GM12878 (cell line): Measurements from ENCODE around the gene GRK2. TPM values are rescaled to one million over a fixed set of nuclear protein-coding genes. Genes with fewer than 3 reads are reported as not detected.
A peak's percentile ranks its signal among the peaks of the same experiment; 100 is the strongest.

Experiments
- ASH2L ChIP-seq: fragments of 300-600, 200-600 bp; sonication (generic); IDR thresholded peaks from 2 replicates; pipeline ENCODE4 v1.6.1; 2017; ENCODE audit warnings: low read depth, mild to moderate bottlenecking, borderline replicate concordance
- BCL11A ChIP-seq: IDR thresholded peaks from 2 replicates; pipeline ENCODE4 v1.6.1; 2011; ENCODE audit warnings: low read depth, low read length
- BCL3 ChIP-seq: IDR thresholded peaks from 2 replicates; pipeline ENCODE4 v1.6.1; 2011; ENCODE audit warnings: borderline replicate concordance, low read depth, mild to moderate bottlenecking, moderate library complexity, low read length; ENCODE audit not compliant: insufficient read depth, poor library complexity, severe bottlenecking
- CTCF ChIP-seq, 3 experiments: IDR thresholded peaks in 2 of 3; conservative IDR thresholded peaks in 1 of 3; 2 replicates each; pipeline ENCODE4 v1.5.1; 2011; ENCODE audit warnings: low read depth in 3 of 3, low read length in 3 of 3, mild to moderate bottlenecking in 3 of 3, control low read depth in 2 of 3, moderate library complexity in 2 of 3, inconsistent platforms in 1 of 3, mixed read lengths in 1 of 3; ENCODE audit not compliant: control insufficient read depth in 2 of 3, insufficient read depth in 1 of 3; ENCODE audit errors: extremely low read depth in 1 of 3
- EZH2 ChIP-seq: IDR thresholded peaks from 2 replicates; pipeline ENCODE4 v1.6.1; 2012; ENCODE audit warnings: low read depth, mild to moderate bottlenecking, control low read depth, inconsistent platforms, low read length, borderline replicate concordance; ENCODE audit not compliant: control insufficient read depth
- FOXK2 ChIP-seq: fragments of 450-650 bp; IDR thresholded peaks from 2 replicates; pipeline ENCODE4 v1.6.1; 2017; ENCODE audit warnings: mild to moderate bottlenecking, moderate library complexity
- HCFC1 ChIP-seq: fragments of 150-350 bp; IDR thresholded peaks from 2 replicates; pipeline ENCODE4 v1.6.1; 2014; ENCODE audit warnings: low read length
- IRF3 ChIP-seq: fragments of 450-650 bp; IDR thresholded peaks from 2 replicates; pipeline ENCODE4 v1.6.1; 2014; ENCODE audit warnings: mild to moderate bottlenecking
- IRF4 ChIP-seq: IDR thresholded peaks from 2 replicates; pipeline ENCODE4 v1.6.1; 2011; ENCODE audit warnings: low read depth, low read length
- MYC ChIP-seq: IDR thresholded peaks from 2 replicates; pipeline ENCODE4 v1.6.1; 2011; ENCODE audit warnings: mild to moderate bottlenecking, low read length, moderate library complexity, inconsistent platforms; ENCODE audit not compliant: insufficient read depth, insufficient replicate concordance, insufficient read length, severe bottlenecking
- NFYB ChIP-seq: IDR thresholded peaks from 2 replicates; pipeline ENCODE4 v1.6.1; 2011; ENCODE audit warnings: low read depth, mild to moderate bottlenecking, low read length, improper control_type of control experiment, moderate library complexity; ENCODE audit not compliant: insufficient read depth
- PBX3 ChIP-seq: IDR thresholded peaks from 2 replicates; pipeline ENCODE4 v1.6.1; 2011; ENCODE audit warnings: mild to moderate bottlenecking, low read depth, low read length, moderate library complexity; ENCODE audit not compliant: insufficient replicate concordance
- POLR2AphosphoS5 ChIP-seq: IDR thresholded peaks from 2 replicates; pipeline ENCODE4 v1.6.1; 2011; ENCODE audit warnings: mild to moderate bottlenecking, low read length, inconsistent platforms
- POU2F2 ChIP-seq: IDR thresholded peaks from 3 replicates; pipeline ENCODE4 v1.6.1; 2011; ENCODE audit warnings: low read depth, mild to moderate bottlenecking, low read length, borderline replicate concordance
- SMARCA5 ChIP-seq: fragments of 450-650 bp; IDR thresholded peaks from 2 replicates; pipeline ENCODE4 v1.6.1; 2017; ENCODE audit warnings: mild to moderate bottlenecking
- SP1 ChIP-seq: IDR thresholded peaks from one replicate; pipeline ENCODE4 v1.6.1; 2011; ENCODE audit warnings: low read depth, low read length
- SRF ChIP-seq, 2 experiments: IDR thresholded peaks; 2 replicates each; pipeline ENCODE4 v1.6.1; 2011; ENCODE audit warnings: low read depth in 2 of 2, low read length in 2 of 2, mild to moderate bottlenecking in 1 of 2, moderate library complexity in 1 of 2
- USF2 ChIP-seq: IDR thresholded peaks from 2 replicates; pipeline ENCODE4 v1.6.1; 2011; ENCODE audit warnings: low read depth, low read length, improper control_type of control experiment, borderline replicate concordance
- ZNF207 ChIP-seq: fragments of 450-650 bp; IDR thresholded peaks from 2 replicates; pipeline ENCODE4 v1.6.1; 2014; ENCODE audit warnings: antibody characterized with exemption, mild to moderate bottlenecking, borderline replicate concordance
- polyA plus RNA-seq, 11 experiments: library from polyadenylated mRNA; depleted of rRNA in 4 of 11; unstranded in 6 of 11; stranded (reverse) in 5 of 11; fragments of >200 nt; fragmentation: Nextera tagmentation in 4 of 11; fragmentation: Illumina TruSeq in 1 of 11; extraction: Ambion mirVana in 4 of 11; extraction: Trizol in 1 of 11; gene quantifications; 1 replicate in 1 of 11; 2 replicates in 10 of 11; pipeline versions ENCODE4 v1.2.1 to v1.2.3, GENCODE V29; 2011 to 2016; ENCODE audit warnings: inconsistent platforms in 2 of 11, missing spikeins in 2 of 11, low read depth in 1 of 11
- total RNA-seq, 4 experiments: library from RNA; depleted of rRNA in 3 of 4; stranded (reverse); fragments of >200 nt in 3 of 4; fragmentation: Illumina TruSeq in 1 of 4; extraction: Trizol in 1 of 4; gene quantifications; 2 replicates each; pipeline versions ENCODE4 v1.2.1 to v1.2.3, GENCODE V29; 2013 to 2021
- TF ChIP-seq, protein P1 (sequence below): fragments of 450-650 bp; formaldehyde crosslinking; IDR thresholded peaks from 2 replicates; pipeline ENCODE4 v1.5.0; 2022; ENCODE audit warnings: mild to moderate bottlenecking, missing genetic modification characterization

The GRK2 gene
- total and polyA plus RNA-seq, 10 of the 15 experiments (the other 5 are each of a cell fraction or from before 2014, with no cell fraction given), result 1.0 to 160 (median 66.1) TPM

- TF ChIP-seq POU2F2 (no peak), SP1 (no peak), IRF3 (no peak), FOXK2 (no peak), BCL3 (no peak), IRF4 (no peak), MYC (peak; percentile 36), SRF (IDR thresholded peaks at IDR 0.05; ENCODE audit: low read depth in 2 of 2, low read length in 2 of 2) (no peak), ZNF207 (no peak), NFYB (no peak), ASH2L (no peak), USF2 (no peak), SMARCA5 (peak; percentile 6; the same call in 1 of the 2 replicates), POLR2AphosphoS5 (0 out of 2 replicates have a peak, but pooled peaks have one; percentile 54), PBX3 (no peak), BCL11A (peak; percentile 11; the same call in 1 of the 2 replicates), EZH2 (no peak), HCFC1 (no peak), CTCF (IDR thresholded peaks at IDR 0.05 in 2 of 3, conservative IDR thresholded peaks at IDR 0.05 in 1 of 3; ENCODE audit: control insufficient read depth in 2 of 3, extremely low read depth in 1 of 3, insufficient read depth in 1 of 3, low read depth in 3 of 3, low read length in 3 of 3) (peak; percentile 22 to 56 (median 40); a peak in 5 of 6 replicates)
- TF ChIP-seq, protein P1, sequence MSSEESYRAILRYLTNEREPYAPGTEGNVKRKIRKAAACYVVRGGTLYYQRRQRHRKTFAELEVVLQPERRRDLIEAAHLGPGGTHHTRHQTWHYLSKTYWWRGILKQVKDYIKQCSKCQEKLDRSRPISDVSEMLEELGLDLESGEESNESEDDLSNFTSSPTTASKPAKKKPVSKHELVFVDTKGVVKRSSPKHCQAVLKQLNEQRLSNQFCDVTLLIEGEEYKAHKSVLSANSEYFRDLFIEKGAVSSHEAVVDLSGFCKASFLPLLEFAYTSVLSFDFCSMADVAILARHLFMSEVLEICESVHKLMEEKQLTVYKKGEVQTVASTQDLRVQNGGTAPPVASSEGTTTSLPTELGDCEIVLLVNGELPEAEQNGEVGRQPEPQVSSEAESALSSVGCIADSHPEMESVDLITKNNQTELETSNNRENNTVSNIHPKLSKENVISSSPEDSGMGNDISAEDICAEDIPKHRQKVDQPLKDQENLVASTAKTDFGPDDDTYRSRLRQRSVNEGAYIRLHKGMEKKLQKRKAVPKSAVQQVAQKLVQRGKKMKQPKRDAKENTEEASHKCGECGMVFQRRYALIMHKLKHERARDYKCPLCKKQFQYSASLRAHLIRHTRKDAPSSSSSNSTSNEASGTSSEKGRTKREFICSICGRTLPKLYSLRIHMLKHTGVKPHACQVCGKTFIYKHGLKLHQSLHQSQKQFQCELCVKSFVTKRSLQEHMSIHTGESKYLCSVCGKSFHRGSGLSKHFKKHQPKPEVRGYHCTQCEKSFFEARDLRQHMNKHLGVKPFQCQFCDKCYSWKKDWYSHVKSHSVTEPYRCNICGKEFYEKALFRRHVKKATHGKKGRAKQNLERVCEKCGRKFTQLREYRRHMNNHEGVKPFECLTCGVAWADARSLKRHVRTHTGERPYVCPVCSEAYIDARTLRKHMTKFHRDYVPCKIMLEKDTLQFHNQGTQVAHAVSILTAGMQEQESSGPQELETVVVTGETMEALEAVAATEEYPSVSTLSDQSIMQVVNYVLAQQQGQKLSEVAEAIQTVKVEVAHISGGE, result no peak
Observed at GRCh38 chr11:67276781-67277230, 10.5 kb downstream of the GRK2 start (continued).
